SK-N-SH (cell line): ENCODE results near the gene AHRR.

Experiments used
- CHD2 ChIP-seq: fragments of 150-350 bp; IDR thresholded peaks from 2 replicates; pipeline ENCODE4 v1.6.1; 2018; ENCODE audit warnings: low read length; ENCODE audit not compliant: partially characterized antibody
- RAD21 ChIP-seq: IDR thresholded peaks from 2 replicates; pipeline ENCODE4 v1.6.1; 2012; ENCODE audit warnings: mild to moderate bottlenecking, low read length
- YY1 ChIP-seq: IDR thresholded peaks from 2 replicates; pipeline ENCODE4 v1.4.0; 2012; ENCODE audit warnings: low read depth, mild to moderate bottlenecking
- TF ChIP-seq, protein P1 (sequence below): fragments of 200-600 bp; sonication (generic); IDR thresholded peaks from 2 replicates; pipeline ENCODE4 v1.6.1; 2017; ENCODE audit warnings: antibody characterized with exemption, mild to moderate bottlenecking, moderate library complexity
- TF ChIP-seq, protein P2 (sequence below): IDR thresholded peaks from 2 replicates; pipeline ENCODE4 v1.4.0; 2012; ENCODE audit warnings: low read depth, borderline replicate concordance

DNA sequence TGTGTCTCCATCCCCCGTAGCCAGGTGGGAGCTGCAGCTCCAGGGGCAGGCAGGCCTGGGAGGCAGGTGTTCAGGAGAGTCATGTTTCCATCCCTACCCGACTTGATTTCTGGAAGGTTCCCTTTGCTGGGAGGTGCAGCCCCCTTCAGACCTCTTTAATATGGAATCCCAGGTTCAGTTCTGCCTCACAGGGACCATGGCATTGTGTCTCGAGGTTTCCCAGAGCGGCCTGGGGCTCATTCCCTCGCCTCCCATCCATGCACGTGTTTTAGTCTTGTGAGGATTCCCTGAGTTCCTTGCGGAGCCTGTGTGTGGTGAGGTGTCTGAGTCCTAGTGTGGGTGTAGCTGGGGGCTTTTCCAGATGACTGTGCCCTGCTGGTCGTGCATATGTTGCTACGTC lies 16.5 kb upstream of the AHRR start:
- TF ChIP-seq, protein P1, sequence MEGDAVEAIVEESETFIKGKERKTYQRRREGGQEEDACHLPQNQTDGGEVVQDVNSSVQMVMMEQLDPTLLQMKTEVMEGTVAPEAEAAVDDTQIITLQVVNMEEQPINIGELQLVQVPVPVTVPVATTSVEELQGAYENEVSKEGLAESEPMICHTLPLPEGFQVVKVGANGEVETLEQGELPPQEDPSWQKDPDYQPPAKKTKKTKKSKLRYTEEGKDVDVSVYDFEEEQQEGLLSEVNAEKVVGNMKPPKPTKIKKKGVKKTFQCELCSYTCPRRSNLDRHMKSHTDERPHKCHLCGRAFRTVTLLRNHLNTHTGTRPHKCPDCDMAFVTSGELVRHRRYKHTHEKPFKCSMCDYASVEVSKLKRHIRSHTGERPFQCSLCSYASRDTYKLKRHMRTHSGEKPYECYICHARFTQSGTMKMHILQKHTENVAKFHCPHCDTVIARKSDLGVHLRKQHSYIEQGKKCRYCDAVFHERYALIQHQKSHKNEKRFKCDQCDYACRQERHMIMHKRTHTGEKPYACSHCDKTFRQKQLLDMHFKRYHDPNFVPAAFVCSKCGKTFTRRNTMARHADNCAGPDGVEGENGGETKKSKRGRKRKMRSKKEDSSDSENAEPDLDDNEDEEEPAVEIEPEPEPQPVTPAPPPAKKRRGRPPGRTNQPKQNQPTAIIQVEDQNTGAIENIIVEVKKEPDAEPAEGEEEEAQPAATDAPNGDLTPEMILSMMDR = no peak
- TF ChIP-seq RAD21 (no peak), CHD2 (no peak), YY1 (no peak)
- TF ChIP-seq, protein P2, sequence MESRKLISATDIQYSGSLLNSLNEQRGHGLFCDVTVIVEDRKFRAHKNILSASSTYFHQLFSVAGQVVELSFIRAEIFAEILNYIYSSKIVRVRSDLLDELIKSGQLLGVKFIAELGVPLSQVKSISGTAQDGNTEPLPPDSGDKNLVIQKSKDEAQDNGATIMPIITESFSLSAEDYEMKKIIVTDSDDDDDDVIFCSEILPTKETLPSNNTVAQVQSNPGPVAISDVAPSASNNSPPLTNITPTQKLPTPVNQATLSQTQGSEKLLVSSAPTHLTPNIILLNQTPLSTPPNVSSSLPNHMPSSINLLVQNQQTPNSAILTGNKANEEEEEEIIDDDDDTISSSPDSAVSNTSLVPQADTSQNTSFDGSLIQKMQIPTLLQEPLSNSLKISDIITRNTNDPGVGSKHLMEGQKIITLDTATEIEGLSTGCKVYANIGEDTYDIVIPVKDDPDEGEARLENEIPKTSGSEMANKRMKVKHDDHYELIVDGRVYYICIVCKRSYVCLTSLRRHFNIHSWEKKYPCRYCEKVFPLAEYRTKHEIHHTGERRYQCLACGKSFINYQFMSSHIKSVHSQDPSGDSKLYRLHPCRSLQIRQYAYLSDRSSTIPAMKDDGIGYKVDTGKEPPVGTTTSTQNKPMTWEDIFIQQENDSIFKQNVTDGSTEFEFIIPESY = no peak
